Measurements from ENCODE around the gene HOXB1.

HOXB1 gene

GRCh38 chr17:48497103-48497502 is 33.7 kb downstream of the HOXB1 start:
- Histone ChIP-seq H3K27ac (ENCODE audit: low read length) (no peak overlapping the region), H4K20me1 (ENCODE audit: insufficient read depth, low read length) (peaks cover 6% of the 10 kb centered on the region), H3K9ac (ENCODE audit: low read depth, low read length) (no peak overlapping the region), H3K27me3 (ENCODE audit: insufficient read depth, low read length, poor library complexity) (peaks cover 39% of the 10 kb centered on the region), H2AFZ (ENCODE audit: low read depth, low read length) (no peak overlapping the region), H3K79me2 (ENCODE audit: insufficient read depth, low read length) (no peaks in the 10 kb centered on the region), H3K4me2 (ENCODE audit: insufficient read depth, low read length) (no peak overlapping the region), H3K9me3 (ENCODE audit: insufficient read depth, low read length, severe bottlenecking) (no peaks in the 10 kb centered on the region), H3K4me3 (ENCODE audit: low read depth in 1 of 2, low read length in 2 of 2) (no peak overlapping the region), H3K36me3 (ENCODE audit: insufficient read depth, low read length) (no peaks in the 10 kb centered on the region), H3K4me1 (ENCODE audit: insufficient read depth, low read length) (no peaks in the 10 kb centered on the region)
- DNase-seq (no peak), ATAC-seq (ENCODE audit: insufficient read depth, low read depth) (no peak)
- TF ChIP-seq CTCF (IDR thresholded peaks at IDR 0.05; ENCODE audit: borderline replicate concordance, extremely low read depth, low read length, poor library complexity, severe bottlenecking) = no peak
- TF ChIP-seq EZH2 (IDR thresholded peaks at IDR 0.05; ENCODE audit: borderline replicate concordance, low read depth, low read length, severe bottlenecking) = no peak

- Histone ChIP-seq H3K27me3 (ENCODE audit: insufficient read depth, low read length, poor library complexity) (peaks cover 36% of the 10 kb centered on the region), H3K4me3 (ENCODE audit: low read depth in 1 of 2, low read length in 2 of 2) (no peak overlapping the region), H2AFZ (ENCODE audit: low read depth, low read length) (no peak overlapping the region), H3K4me2 (ENCODE audit: insufficient read depth, low read length) (no peak overlapping the region), H3K27ac (ENCODE audit: low read length) (no peak overlapping the region), H3K36me3 (ENCODE audit: insufficient read depth, low read length) (no peaks in the 10 kb centered on the region), H3K9me3 (ENCODE audit: insufficient read depth, low read length, severe bottlenecking) (no peaks in the 10 kb centered on the region), H4K20me1 (ENCODE audit: insufficient read depth, low read length) (peaks cover 6% of the 10 kb centered on the region), H3K4me1 (ENCODE audit: insufficient read depth, low read length) (no peaks in the 10 kb centered on the region), H3K79me2 (ENCODE audit: insufficient read depth, low read length) (no peaks in the 10 kb centered on the region), H3K9ac (ENCODE audit: low read depth, low read length) (no peak overlapping the region)
- TF ChIP-seq CTCF (IDR thresholded peaks at IDR 0.05; ENCODE audit: borderline replicate concordance, extremely low read depth, low read length, poor library complexity, severe bottlenecking) = no peak
- DNase-seq (no peak), ATAC-seq (ENCODE audit: insufficient read depth, low read depth) (no peak)
Measured at GRCh38 chr17:48494335-48494734, 36.5 kb downstream of the HOXB1 start.

GRCh38 chr17:48492401-48493298 is 38.2 kb downstream of the HOXB1 start:
- H3K4me2 ChIP-seq (ENCODE audit: insufficient read depth, low read length) = no peak overlapping the region
- no peaks in the 10 kb centered on the region for H3K4me1 ChIP-seq (ENCODE audit: insufficient read depth, low read length)
- DNase-seq (no peak), ATAC-seq (ENCODE audit: insufficient read depth, low read depth) (no peak)
- H3K27ac ChIP-seq (ENCODE audit: low read length) = no peak overlapping the region
- TF ChIP-seq CTCF (IDR thresholded peaks at IDR 0.05; ENCODE audit: borderline replicate concordance, extremely low read depth, low read length, poor library complexity, severe bottlenecking) = no peak
- TF ChIP-seq EZH2 (IDR thresholded peaks at IDR 0.05; ENCODE audit: borderline replicate concordance, low read depth, low read length, severe bottlenecking) = no peak
- H2AFZ ChIP-seq (ENCODE audit: low read depth, low read length) = no peak overlapping the region
- no peaks in the 10 kb centered on the region for H3K36me3 ChIP-seq (ENCODE audit: insufficient read depth, low read length)
- peaks cover 31% of the 10 kb centered on the region for H3K27me3 ChIP-seq (ENCODE audit: insufficient read depth, low read length, poor library complexity)
- H3K9me3 ChIP-seq (ENCODE audit: insufficient read depth, low read length, severe bottlenecking) = no peaks in the 10 kb centered on the region
- no peak overlapping the region for H3K9ac ChIP-seq (ENCODE audit: low read depth, low read length)
- no peaks in the 10 kb centered on the region for H3K79me2 ChIP-seq (ENCODE audit: insufficient read depth, low read length)
- peaks cover 6% of the 10 kb centered on the region for H4K20me1 ChIP-seq (ENCODE audit: insufficient read depth, low read length)
- no peak overlapping the region for H3K4me3 ChIP-seq (ENCODE audit: low read depth in 1 of 2, low read length in 2 of 2)

Data from DND-41 (cell line).